Measurements from ENCODE around the gene OR7D4.
"Not testable (repeated sequence)": the region's sequence is repeated elsewhere in the genome, so short reads cannot be mapped to it uniquely, and the experiment has no call there.

OR7D4 gene

DNA sequence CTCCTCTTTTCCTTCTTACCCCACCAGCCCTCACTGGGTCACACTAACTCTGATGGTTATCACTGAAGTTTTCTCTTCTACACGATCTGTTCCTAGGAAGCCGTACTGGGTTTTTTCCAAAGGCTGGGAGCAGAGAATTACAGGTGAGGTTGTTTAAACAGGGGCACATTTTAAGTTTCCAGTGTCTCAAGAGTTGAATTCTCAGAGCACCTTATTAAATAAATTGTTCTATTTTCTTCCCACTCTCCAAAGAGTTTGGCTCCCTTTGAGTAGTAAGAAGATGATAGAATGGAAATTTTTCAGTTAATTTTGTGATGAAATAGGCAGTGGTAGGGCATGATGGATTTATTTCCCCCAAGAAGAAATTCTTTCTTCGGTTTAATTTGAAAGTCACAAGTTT is at the start of gene OR7D4:
Gene OR7D4 (minus strand): TSS at position 101 of the 400 bp plus-strand sequence. CDS start 4,752 bp downstream, outside the sequence.
- DNase-seq (ENCODE audit: low read depth), result no peak

DNA sequence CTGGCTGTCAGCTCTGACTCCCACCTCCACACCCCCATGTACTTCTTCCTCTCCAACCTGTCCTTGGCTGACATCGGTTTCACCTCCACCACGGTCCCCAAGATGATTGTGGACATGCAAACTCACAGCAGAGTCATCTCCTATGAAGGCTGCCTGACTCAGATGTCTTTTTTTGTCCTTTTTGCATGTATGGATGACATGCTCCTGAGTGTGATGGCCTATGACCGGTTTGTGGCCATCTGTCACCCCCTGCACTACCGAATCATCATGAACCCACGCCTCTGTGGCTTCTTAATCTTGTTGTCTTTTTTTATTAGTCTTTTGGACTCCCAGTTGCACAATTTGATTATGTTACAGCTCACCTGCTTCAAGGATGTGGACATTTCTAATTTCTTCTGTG is 31.8 kb upstream of the OR7D4 start:
- no peak for DNase-seq (ENCODE audit: low read depth)

DNA sequence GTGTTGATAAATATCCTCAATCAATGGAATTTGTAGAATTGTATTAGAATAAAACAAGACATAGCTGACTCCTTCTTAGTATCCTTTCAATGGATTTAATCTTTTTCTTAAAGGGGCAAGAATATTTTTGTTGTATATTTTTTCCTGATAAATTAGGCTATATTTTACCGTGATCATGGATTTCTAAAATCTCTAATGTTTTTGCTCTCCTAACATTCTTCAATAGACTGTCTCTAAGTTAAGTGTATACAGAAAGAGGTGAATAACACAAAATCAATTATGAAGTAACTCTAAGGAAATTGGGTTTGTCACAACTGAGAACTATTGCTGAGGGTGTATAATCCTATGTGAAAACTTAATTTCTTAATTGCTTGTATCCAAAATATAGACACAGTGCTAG is 31.2 kb upstream of the OR7D4 start, which contains the start of gene OR7E24:
Gene OR7E24 (plus strand): TSS at position 301 of the 400 bp plus-strand sequence. CDS start 114 bp downstream, outside the sequence.
- DNase-seq (ENCODE audit: low read depth), result no peak

DNA sequence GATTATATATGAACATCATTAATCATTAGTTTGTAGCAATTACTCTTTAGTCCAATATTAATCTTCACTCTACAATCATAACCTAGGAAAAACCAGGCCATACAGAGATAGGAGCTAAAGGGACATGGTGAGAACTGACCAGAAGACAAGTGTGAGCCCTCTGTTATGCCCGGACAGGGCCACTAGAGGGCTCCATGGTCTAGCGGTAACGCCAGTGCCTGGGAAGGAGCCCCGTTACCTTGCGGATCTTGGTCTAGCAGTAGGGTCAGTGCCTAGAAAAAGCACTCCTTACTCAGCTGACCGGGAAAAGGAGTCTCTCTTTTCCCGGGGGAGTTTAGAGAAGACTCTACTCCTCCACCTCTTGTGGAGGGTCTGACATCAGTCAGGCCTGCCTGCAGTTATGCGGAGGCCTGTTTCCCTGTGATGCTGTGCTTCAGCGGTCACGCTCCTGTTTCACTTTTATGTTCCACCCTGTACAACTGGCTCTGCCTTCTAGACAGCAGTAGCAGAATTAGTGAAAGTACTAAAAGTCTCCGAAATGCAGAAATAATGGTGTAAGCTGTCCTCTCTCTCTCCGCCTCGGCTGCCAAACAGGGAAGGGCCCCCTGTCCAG is 13.8 kb downstream of the OR7D4 start:
- DNase-seq (ENCODE audit: low read depth), result peak; percentile 8

DNA sequence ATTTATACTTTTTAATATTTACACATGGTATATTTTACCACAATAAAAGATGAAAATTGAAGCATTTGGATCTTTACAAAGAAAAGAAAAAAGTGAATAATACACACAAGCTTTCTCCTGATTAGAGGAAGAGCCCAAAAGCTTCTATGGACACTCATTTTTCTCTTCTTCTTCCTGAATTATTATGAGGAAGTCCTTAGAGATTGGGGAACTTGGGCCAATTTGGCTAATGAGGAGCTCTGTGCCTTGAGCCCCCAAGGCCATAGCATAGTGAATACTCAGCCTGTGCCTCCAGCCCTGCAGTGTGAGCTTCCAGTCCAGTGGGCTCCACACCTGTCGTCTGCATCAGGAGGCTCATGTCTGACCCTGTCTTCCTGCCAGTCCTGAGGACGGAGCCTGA is 21.3 kb downstream of the OR7D4 start:
- not testable (repeated sequence) for DNase-seq (ENCODE audit: low read depth)

DNA sequence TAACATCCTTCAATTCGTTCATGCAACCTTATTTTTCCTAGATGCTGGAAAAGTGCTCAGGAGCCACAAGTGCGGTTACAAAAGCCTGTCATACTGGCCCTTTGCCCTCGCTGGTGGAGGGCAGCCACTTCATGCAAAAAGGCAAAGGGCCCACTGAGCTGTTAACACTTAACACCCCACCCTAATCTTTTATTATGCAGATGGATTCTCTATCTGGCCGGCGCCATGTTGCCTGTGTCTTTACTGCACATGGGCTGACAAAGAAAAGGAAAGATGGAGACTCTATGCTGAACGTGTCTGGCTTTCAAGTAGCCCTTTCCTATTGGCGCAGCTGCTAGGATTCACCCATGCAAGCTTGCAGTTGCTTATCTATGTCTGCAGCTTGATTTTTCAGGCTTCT is 29.9 kb downstream of the OR7D4 start:
- DNase-seq (ENCODE audit: low read depth), result no peak

DNA sequence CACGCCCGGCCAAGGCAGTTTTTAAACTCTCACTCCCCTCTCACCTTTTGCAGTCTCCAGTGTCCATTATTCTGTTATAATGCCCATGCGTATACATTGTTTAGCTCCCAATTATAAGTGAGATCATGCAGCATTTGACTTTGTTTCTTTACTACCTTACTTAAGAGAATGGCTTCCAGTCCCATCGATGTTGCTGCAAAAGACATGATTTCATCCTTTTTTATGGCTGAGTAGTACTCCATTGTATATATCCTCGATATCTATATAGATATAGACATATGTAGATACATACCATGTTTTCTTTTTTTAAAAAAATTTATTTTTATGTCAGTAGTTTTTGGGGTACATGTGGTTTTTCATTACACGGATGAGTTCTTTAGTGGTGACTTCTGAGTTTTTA is 32.2 kb downstream of the OR7D4 start:
- no peak for DNase-seq (ENCODE audit: low read depth)

DNA sequence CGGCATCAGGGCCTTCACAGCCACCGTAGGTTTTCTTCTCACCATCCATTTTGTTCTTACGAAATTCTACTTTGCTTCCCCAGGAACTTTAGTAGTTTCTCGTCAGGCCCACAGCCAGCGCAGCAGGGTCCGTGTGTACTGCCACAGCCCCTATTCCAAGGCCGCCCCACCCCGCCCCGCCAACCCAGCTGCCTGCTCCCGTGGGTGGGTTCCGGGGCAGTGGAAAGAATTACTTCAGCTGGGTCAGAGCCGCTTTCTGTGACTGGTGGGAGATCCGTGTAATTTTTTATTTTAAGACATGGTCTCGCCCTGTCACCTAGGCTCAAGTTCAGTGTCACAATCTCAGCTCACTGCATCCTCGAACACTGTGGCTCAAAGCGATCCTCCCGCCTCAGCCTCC is 36.4 kb downstream of the OR7D4 start:
- DNase-seq (ENCODE audit: low read depth), result no peak

DNA sequence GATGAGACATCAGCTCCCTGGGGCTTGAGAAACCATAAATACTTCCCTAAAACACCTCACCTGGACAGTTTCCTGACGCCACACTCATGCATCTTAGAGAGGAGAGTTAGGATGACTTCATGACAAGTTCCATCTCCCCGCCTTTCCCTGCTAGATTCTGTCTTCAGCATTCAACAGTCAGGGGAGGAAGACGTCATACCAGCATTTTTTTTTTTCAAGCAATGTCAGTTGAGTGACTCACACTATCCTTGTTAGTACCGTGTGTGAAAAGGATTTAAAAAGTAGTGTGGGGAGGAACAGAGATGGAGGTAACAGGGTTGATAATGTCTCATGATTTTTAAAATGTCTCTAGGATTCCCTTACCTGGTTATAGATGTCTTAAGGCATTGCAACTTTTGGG is 40.5 kb downstream of the OR7D4 start, which contains the start of gene OR7D2:
Gene OR7D2 (plus strand): TSS at position 79 of the 400 bp plus-strand sequence. CDS start 6,803 bp downstream, outside the sequence.
- DNase-seq (ENCODE audit: low read depth), result no peak

DNA sequence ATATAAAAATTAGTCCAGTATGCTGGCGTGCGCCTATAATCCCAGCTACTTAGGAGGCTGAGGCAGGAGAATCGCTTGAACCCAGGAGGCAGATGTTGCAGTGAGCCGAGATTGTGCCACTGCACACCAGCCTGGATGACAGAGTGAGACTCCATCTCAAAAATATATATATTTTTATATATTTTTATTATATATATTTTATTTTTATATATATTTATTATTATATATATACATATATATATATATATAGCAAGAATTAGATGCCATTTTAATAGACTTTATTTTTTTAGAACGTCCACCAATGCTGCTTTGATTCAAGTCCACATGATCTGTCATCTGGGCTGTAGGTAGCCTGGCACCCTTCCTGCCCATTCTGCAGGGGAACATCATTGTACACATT is 44.1 kb downstream of the OR7D4 start:
- no peak for DNase-seq (ENCODE audit: low read depth)

DNA sequence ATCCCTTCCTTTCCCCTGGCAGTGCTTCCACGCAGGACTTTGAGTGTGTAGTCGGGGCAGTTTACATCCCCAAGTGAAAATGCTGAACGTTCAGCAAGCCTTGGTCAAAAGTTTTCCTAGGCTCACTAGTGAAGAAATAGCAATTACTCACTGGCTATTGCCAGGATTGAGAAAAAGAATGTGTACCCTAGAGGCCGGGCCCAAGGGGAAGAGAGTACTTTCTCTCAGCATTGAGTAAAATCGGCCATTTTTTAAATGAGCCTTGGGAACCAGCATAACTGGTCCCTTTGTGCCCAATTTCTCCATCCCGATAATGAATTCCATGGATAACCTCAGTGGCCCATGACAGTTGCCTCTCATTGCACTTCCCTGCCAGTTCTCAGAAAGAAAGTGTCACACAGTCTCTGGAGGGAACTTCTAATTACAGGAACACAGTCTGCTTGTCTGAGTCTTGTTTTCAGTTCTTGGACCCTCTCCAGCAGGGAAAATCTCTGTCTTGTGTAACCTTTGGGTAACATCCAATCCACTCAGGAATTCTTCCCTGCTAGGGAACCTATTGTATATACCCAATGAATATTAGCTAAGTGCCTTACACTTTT is 47.9 kb downstream of the OR7D4 start:
- DNase-seq (ENCODE audit: low read depth), result no peak

DNA sequence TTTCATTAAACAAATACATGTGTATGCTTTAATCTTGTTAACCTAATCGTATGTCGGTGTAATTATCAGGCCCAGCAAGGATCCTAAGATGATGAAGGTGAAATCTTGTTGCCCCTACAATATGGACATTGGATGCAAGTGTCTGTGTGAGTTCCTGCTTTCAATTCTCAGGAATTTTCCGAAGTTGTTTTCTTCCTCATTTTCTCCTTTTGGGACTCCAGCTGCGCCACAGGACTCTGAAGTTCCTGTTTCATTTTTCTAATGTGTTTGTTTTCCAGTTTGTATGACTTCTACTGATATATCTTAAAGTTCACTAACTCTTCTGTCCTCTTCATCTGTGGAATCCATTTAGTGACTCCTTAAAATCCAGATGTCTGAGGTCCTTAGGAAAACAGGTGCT is 52.5 kb downstream of the OR7D4 start:
- no peak for DNase-seq (ENCODE audit: low read depth)

DNA sequence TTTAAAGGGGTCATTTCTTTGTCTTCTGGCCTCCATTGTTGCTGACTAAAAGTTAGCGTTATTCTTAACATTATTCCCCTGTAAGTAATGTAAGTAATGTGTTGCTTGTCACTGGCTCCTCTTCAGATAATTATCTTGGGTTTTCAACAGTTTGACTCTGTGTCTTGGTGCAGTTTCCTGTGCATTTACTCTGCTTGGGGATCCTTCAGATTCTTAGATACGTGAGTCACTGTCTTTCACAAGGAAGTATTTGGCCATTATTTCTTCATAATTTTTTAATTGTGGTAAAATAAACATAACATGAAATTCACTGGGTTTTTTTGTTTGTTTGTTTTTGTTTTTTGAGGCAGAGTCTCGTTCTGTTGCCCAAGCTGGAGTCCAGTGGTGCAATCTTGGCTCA is 54.1 kb downstream of the OR7D4 start:
- peak; percentile 15 for DNase-seq (ENCODE audit: low read depth)

DNA sequence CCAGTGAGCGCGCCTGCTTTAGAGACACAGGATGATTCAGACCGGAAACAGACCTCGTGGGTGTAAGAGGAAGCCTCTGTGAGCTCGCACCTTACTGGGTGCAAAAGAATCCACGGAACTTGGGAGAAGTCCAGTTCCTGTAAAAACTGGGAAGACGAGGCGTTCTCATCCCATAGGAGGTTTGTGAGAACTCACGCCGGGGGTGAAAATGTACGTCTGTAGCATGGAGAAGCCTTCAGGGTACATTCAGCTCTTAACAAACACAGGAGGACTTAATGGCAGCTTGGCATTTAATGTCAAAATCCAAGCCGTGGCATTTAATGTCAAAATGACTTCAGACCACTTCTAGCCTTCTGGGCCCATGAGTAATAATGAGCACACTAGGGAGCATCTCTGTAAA is 58.0 kb downstream of the OR7D4 start:
- DNase-seq (ENCODE audit: low read depth), result no peak

All from non-pigmented ciliary epithelial cell (primary cell).